HG03025 (cell line): ENCODE results near the gene BANP.
"Not testable (repeated sequence)": the region's sequence is repeated elsewhere in the genome, so short reads cannot be mapped to it uniquely, and the experiment has no call there.

ENCODE experiments used
- ATAC-seq: cut with Tn5 transposase; IDR thresholded peaks from one replicate; pipeline ENCODE4 v1.9.1; 2021; ENCODE audit warnings: mild to moderate bottlenecking, moderate library complexity; ENCODE audit not compliant: unreplicated experiment, low FRiP score

The BANP gene

GRCh38 chr16:87988596-87988995 is 37.4 kb downstream of the BANP start:
- not testable (repeated sequence) for ATAC-seq

GRCh38 chr16:87990254-87990653 is 39.0 kb downstream of the BANP start:
- not testable (repeated sequence) for ATAC-seq

GRCh38 chr16:87992142-87992541 is 40.9 kb downstream of the BANP start:
- ATAC-seq = not testable (repeated sequence)

- ATAC-seq = no peak
Measured at GRCh38 chr16:87993901-87994300, 42.7 kb downstream of the BANP start.

- ATAC-seq = no peak
Measured at GRCh38 chr16:87995644-87996043, 44.4 kb downstream of the BANP start.

GRCh38 chr16:87996962-87997880 is 46.0 kb downstream of the BANP start:
- no peak for ATAC-seq

- ATAC-seq = not testable (repeated sequence)
Measured at GRCh38 chr16:87998184-87998793, 47.1 kb downstream of the BANP start.

GRCh38 chr16:87998992-87999391 is 47.8 kb downstream of the BANP start:
- not testable (repeated sequence) for ATAC-seq

- ATAC-seq = no peak
Measured at GRCh38 chr16:88002211-88002610, 51.0 kb downstream of the BANP start.

GRCh38 chr16:88002749-88003148 is 51.5 kb downstream of the BANP start:
- no peak for ATAC-seq

- no peak for ATAC-seq
Measured at GRCh38 chr16:88003316-88003715, 52.1 kb downstream of the BANP start.

GRCh38 chr16:88003736-88004135 is 52.5 kb downstream of the BANP start:
- no peak for ATAC-seq

- no peak for ATAC-seq
Measured at GRCh38 chr16:88004391-88004790, 53.2 kb downstream of the BANP start.

- ATAC-seq = no peak
Measured at GRCh38 chr16:88005181-88005581, 53.9 kb downstream of the BANP start.

- no peak for ATAC-seq
Measured at GRCh38 chr16:88005968-88006367, 54.7 kb downstream of the BANP start.

GRCh38 chr16:88007321-88007731 is 56.1 kb downstream of the BANP start:
- ATAC-seq = no peak

GRCh38 chr16:88008840-88009239 is 57.6 kb downstream of the BANP start:
- no peak for ATAC-seq

- ATAC-seq = no peak
Measured at GRCh38 chr16:88009563-88010342, 58.5 kb downstream of the BANP start.

- no peak for ATAC-seq
Measured at GRCh38 chr16:88010343-88010967, 59.2 kb downstream of the BANP start.

GRCh38 chr16:88010968-88011483 is 59.8 kb downstream of the BANP start:
- ATAC-seq = no peak
